GM19099 (cell line): ENCODE data around the gene DYNLT3.
A peak's percentile ranks its signal among the peaks of the same experiment; 100 is the strongest.

Source experiments
- POLR2A ChIP-seq: IDR thresholded peaks from 3 replicates; pipeline ENCODE4 v1.6.1; 2011; ENCODE audit warnings: low read depth; ENCODE audit not compliant: insufficient read length; ENCODE audit errors: extremely low read depth

DYNLT3 gene

GRCh38 chrX:37846934-37847732, at the start of gene DYNLT3:
DYNLT3 (minus strand) TSS chrX:37847571; CDS start chrX:37847510, 61 bp downstream.
- TF ChIP-seq POLR2A = peak; percentile 59

DNA sequence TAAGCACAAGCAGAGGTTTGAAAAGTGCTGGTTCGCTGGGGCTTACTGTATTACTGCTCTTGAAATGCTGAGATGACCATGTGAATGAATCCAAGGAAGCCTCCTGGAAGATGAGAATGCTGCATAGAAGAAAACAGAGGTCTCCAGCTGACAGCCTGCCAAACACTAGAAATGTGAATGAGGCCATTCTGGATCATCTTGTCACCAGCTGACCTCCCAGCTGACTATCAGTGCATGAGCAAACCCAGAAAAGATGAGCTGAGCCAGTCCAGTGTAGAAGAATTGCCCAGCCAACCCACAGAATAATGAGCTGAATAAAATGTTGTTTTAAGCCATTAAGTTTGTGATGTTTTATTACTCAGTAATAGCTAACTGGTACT, 49.1 kb upstream of the DYNLT3 start:
- TF ChIP-seq POLR2A = no peak

GRCh38 chrX:37895795-37896510, 48.6 kb upstream of the DYNLT3 start:
- no peak for TF ChIP-seq POLR2A

- TF ChIP-seq POLR2A = no peak
Observed at GRCh38 chrX:37894725-37895124, 47.4 kb upstream of the DYNLT3 start.

GRCh38 chrX:37888010-37888409, 40.6 kb upstream of the DYNLT3 start:
- TF ChIP-seq POLR2A = no peak

GRCh38 chrX:37887347-37887746, 40.0 kb upstream of the DYNLT3 start:
- no peak for TF ChIP-seq POLR2A

- TF ChIP-seq POLR2A = no peak
Observed at GRCh38 chrX:37883196-37883595, 35.8 kb upstream of the DYNLT3 start.

DNA sequence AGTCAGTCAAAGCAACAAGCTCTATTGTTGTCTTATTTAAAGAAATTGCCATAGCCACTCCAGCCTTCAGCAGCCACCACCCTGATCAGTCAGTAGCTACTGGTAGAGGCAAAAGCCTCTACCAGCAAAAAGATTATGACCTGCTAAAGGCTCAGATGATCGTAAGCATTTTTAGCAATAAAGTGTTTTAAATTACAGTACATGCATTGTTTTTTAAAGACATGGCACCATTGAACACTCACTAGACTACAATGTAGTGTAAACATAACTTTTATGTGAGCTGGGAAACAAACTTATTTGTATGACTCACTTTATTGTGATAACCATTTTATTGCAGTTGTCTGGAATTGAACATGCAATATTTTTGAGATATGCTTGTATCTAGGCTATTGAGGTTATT, 32.3 kb upstream of the DYNLT3 start:
- no peak for TF ChIP-seq POLR2A

DNA sequence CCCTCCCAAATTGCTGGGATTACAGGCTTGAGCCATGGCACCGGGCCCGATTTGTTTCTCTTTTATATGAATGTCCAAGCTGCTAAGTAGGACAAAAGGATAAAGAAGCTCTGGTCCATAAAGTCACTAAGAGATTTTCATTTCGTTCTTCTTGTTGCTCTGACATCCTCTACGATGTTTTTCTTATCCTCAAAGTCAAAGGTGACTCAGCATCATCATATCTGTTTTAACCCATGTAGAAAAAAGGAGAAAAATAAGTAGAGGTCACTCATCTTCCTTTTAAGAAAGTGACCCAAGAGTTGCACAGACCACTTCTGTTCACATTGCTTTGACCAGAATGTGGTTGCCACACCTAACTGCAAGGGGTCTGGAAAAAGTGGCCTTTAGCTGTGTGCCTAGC, 29.3 kb upstream of the DYNLT3 start:
- TF ChIP-seq POLR2A = no peak

GRCh38 chrX:37875675-37876074, 28.3 kb upstream of the DYNLT3 start:
- TF ChIP-seq POLR2A = no peak

- TF ChIP-seq POLR2A = no peak
Observed at GRCh38 chrX:37873220-37873619, 25.8 kb upstream of the DYNLT3 start.

DNA sequence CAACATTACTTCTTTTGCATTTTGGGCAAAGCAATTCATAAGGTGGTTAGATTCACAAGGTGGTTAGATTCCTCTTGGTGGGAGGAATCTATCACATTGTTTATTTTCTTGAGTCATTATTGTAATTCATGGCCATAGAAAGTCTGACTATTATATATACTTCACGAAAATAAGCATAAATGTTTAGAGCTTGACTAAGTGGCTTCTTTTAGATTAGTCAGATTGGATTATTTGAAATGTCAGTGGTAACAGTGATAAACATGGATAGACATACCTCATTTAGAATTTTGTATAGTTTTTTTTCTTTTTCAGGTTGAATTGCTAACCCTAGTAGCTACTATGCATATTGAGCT, 24.9 kb upstream of the DYNLT3 start:
- TF ChIP-seq POLR2A = no peak

DNA sequence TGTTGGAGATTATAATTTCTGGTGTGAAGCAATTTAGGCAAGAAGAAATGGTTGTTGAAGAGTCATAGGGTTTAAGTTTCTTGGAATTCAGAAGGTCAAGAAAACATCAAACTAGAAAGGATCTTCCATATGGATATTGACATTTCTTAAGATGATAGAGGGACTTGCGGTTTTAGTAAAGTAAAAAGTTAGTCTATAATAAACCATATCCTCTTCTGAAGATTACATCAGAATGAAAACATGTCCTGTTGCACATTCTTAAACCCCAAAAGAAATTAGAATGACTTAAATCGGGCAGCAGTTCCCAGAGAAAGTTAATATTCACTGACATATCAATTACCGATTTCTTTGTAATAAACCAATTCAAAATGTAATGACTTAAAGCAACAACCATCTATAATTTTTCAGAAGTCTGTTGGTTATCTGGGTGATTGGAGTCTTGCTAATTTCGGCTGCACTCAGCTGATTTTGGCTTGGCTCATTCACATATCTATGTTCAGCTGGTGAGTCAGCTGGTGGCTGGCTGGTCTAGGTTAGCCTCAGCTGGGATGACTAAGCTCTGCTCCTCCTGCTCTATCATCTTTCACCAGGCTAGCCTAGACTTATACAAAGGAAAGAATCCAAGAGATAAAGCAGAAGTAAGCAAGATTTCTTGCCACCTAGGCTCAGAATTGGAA, 24.4 kb upstream of the DYNLT3 start:
- no peak for TF ChIP-seq POLR2A

GRCh38 chrX:37867536-37868153, 20.3 kb upstream of the DYNLT3 start:
- TF ChIP-seq POLR2A = no peak

DNA sequence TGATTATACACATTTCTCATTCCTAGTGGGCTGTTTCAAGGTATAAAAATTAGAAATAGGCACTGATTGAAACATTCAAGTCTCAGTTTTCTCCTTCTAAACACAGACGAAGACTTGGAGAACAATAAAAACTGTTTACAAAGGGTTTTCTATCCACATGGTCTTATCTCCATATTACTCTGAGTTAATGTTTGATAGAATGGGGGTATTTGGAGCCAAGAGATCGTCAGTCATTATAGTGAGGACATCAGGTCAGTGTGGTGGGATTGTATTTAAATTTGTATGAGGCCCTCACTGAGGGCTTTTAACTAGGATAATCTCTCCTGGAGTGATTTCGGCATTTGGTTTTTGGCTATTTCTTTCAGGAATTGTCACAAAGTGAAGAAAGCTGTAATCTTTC, 16.4 kb upstream of the DYNLT3 start:
- TF ChIP-seq POLR2A = no peak
